NCI-H82 (cell line): ENCODE data around the gene CCL7.

Experiments
- DNase-seq: peaks from one replicate; lab custom pipeline; 2025; lab: John Stamatoyannopoulos, UW

Gene CCL7

GRCh38 chr17:34287875-34288274 lies 17.9 kb downstream of the CCL7 start:
- DNase-seq, result no peak

DNA sequence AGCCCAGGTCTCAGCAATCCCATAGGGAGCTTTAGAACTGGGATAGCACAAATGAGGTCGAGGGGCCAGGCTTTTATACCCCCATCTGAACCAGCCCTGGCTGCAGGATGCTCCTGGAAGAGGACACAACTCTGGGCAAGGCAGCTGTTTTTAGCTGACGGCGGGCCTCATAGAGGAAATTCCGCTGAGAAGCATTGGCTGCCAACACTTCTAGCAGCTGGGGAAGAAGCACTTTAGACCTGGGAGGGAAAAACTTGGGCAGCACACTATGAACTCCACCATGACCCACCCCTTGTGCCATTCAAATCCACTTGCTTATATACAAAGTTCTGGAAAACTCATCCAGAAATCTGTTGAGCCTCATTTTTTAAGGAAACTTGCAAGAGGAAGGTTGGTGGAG lies 20.6 kb downstream of the CCL7 start:
- no peak for DNase-seq

DNA sequence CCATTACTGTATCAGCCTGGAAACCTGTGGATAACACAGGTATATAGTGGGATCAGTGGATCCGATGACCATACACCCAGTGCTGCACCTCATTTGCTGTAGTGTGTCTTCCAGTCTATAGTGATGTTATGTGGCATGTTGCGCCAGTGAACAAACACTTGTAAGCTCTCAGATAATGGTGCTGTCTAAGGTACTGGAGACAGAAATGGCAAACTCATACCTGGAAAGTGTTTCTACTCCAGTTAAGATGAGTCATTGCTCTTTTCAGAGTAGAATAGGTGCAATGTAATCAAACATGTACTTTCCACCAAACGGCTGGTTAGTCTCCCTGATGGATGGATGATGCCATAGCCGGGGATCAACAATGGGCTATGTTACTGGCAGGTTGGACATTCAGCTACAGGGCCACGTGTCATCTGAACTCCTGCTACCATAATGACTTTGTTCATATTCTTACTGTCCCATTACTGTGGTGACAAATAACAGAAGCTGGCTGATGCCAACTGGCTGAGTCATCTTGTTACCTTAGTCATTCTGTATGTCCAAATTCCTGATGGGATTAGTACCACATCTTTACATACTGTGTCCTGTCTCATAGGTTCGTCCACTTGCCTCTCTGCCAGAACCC lies 21.8 kb downstream of the CCL7 start:
- DNase-seq, result no peak

GRCh38 chr17:34299027-34299426 lies 29.0 kb downstream of the CCL7 start:
- no peak for DNase-seq

DNA sequence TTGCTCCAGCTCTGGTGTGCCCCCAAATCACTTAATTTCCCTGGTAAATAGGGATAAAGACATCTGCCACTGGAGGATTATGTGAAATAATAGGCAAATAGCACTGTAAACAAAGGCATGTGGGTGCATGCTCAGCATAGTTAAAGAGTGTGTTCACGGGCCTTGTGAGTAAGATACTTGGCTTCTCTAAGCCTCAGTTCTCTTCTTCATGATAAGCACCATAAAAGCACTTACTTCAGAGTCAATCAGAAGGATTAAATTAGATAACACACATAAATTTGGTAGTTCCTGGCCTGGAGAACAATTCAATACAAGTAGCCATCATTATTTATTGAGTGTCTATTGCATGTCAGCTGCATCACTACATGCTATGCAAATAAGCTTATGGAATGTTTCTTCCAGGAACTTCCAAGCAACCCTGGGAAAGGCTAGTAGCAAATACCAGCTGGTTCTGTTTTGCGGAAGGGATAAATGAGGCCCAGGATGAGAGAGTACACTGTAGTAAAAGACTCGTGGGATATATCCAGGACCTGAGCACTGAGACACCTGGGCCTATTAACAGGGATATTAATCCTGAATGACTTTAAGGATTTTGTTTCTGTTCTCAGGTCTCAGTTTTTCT lies 30.0 kb downstream of the CCL7 start:
- DNase-seq, result peak; percentile 75

DNA sequence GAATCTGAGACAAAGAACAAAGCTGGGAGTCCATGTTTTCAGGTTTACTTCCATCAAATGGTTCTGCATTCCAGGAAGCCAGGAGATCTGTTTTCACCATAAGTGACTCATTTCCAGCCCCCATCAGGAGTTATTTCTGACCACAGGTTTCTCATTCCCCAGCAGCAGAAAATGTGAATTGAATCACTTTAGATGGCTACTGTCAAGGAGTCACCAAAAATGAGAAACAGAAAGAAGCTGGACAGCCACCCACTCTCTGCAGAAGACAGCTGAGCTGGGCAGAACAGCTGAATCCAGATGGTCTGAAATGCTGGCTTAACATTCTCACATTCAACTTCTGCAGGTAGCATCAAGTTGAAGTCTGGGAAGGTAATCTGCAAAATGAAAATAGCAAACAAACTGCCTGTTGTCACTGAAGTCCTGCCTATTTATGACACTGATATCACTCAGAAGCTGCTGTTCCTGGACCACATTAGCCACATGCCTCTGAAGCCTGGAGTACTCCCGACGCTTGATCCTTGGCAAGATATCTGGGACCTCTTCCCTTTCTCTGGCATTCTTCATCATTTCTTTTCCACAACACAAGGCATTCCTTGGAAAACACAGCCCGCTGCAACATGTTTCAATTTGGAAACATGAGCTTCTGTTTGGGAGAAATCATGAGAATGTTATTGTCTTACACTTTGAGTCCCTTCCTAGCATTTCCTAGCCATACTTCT lies 30.8 kb downstream of the CCL7 start:
- DNase-seq, result no peak

DNA sequence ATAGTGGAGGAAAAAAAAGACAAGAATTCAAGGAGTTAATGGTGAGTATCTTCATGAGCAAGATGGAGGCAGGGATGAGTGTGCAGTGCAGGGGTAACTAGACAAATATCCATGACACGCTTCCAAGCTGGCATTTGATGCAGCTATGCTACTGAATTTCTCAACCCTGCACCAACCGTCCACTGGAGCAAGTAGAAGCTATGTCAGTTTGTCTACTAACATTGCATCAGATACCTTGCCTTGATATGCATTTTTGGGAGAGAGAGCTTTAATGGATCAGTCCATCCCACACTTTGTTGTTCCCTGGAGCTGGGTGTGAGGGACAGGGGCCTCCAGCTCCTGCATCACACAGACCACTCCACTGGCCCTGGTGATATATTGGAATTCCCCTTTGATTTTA lies 32.0 kb downstream of the CCL7 start:
- DNase-seq, result no peak

DNA sequence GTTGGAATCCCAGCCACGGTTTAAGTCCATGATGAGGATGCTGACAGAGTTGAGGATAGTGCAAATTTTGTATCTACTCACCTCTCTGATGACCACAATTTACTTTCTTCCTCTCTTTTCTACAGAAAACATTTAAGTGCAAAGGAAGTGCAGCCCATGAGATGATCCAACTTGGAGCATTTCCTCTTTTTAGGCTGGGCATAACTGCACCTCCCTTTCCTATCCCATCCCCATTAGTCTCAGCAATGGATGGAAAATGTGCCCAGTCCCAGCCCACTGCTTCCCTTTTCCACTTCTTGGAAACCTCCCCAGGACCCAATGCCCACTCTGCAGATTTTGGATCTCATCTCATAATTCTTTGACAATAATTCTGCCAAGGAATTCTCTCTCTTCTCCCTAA lies 32.6 kb downstream of the CCL7 start:
- DNase-seq, result no peak

- DNase-seq, result no peak
Measured at GRCh38 chr17:34303606-34304005, 33.6 kb downstream of the CCL7 start.

GRCh38 chr17:34305061-34305460 lies 35.0 kb downstream of the CCL7 start:
- DNase-seq, result no peak

GRCh38 chr17:34305606-34306005 lies 35.6 kb downstream of the CCL7 start:
- no peak for DNase-seq

GRCh38 chr17:34306466-34306865 lies 36.4 kb downstream of the CCL7 start:
- DNase-seq, result peak; percentile 22

DNA sequence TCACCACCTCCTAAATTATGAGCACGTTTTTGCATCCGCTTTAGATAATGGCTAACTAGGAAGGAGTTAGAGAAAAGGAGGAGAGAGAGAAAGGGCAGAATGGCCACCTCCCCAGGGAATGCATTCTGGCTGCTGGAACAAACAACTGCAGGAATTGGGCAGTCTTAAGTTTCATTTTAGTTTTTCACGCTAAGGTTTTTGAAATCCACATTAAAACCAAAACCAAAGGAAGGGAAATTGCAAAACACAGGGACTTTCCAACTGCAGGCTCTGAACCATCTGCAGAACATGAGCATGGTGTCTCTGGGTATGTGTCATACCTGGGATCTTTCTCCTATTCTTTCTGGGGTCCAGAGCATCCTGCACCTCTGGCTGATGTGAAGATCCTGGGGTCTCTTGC lies 37.1 kb downstream of the CCL7 start:
- no peak for DNase-seq

DNA sequence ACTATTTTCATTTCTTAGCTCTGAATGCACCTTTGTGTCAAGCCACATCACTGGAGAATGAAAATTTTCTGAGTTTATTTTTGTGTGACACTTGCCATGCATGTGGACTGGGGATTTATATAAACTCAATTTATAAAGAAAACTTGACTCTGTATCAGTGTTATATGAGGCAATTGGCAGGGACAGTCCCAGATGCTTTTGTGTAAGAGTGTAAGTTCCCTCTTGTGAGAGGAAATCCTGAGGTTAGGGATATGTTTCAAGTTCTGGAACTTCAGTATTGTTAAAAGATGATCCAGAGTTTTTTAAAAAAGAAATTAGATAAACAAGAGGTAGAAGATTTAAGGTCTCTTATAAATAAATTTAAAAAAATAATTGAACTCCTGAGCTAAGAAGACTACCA lies 38.4 kb downstream of the CCL7 start:
- DNase-seq, result no peak

- DNase-seq, result no peak
Measured at GRCh38 chr17:34311291-34311690, 41.3 kb downstream of the CCL7 start.

GRCh38 chr17:34312080-34312479 lies 42.1 kb downstream of the CCL7 start:
- DNase-seq, result no peak

DNA sequence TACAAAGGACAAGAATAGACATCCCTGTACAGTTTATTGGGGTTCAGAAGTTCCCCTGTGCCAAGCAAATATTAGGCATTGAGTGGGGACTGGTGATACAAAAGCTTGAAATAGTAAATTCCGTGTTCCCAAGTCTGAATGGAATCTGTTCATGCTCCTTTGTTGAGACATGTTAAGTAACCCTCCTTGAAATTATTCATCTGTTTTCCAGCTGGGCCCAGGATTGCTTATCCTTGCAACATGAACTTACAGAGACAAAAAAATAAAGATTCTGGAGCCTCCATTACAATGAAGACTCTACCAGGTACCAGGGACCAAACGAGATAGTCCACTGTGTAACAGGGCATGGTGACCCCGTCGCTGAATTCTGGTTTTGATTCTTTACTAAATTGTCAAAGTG lies 43.1 kb downstream of the CCL7 start:
- no peak for DNase-seq

- DNase-seq, result no peak
Measured at GRCh38 chr17:34314279-34314678, 44.3 kb downstream of the CCL7 start.

- DNase-seq, result peak; percentile 49
Measured at GRCh38 chr17:34318474-34318873, 48.5 kb downstream of the CCL7 start.

DNA sequence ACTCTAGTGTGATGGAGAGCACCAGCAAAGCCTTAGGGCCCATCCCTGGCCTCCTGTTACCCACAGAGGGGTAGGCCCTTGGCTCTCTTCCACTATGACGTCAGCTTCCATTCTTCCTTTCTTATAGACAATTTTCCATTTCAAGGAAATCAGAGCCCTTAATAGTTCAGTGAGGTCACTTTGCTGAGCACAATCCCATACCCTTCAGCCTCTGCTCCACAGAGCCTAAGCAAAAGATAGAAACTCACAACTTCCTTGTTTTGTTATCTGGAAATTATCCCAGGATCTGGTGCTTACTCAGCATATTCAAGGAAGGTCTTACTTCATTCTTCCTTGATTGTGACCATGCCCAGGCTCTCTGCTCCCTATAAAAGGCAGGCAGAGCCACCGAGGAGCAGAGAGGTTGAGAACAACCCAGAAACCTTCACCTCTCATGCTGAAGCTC lies 49.0 kb downstream of the CCL7 start, which contains the start of gene CCL8:
CCL8 (plus strand) TSS at position 397 of the 445 bp plus-strand sequence. CDS start 67 bp downstream, outside the sequence.
- DNase-seq, result no peak
